ENCODE data around the gene ZBTB12. TPM values are rescaled to one million over a fixed set of nuclear protein-coding genes. Genes with fewer than 3 reads are reported as not detected.
A peak's percentile ranks its signal among the peaks of the same experiment; 100 is the strongest.
"Not testable (repeated sequence)": the region's sequence is repeated elsewhere in the genome, so short reads cannot be mapped to it uniquely, and the experiment has no call there.

The ZBTB12 gene
- total and polyA plus RNA-seq, 2 of the 13 experiments (the other 11 are each of a cell fraction or from before 2014, with no cell fraction given), result 4.8 to 6.0 TPM

DNA sequence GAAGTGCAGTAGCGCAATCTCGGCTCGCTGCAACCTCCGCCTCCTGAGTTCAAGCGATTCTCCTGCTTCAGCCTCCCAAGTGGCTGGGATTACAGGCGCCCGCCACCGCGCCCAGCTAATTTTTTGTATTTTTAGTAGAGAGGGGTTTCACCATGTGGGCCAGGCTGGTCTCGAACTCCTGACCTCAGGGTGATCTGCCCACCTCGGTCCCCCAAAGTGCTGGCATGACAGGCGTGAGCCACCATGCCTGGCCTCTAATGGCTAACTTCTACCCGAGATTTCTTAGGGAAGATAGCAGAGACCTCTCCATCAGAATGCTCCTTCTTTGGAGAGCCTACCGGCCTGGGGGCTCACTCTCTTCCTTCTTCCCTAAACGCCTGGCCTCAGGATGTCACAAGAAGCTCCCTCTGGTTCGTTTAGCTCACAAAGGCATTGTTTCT, 37.7 kb downstream of the ZBTB12 start:
- ATAC-seq; DNase-seq (ENCODE audit: low spot score); in situ Hi-C loops (cut with HindIII; ENCODE audit: extremely low pct_ligation_motif_present, low pct_unique_long_range_greater_than_20kb); H3K9me3 ChIP-seq (ENCODE audit: low read length); FAIRE-seq; H3K27me3 ChIP-seq (ENCODE audit: control insufficient read depth in 1 of 2, insufficient read depth in 2 of 2, low read length in 2 of 2); H4K20me1 ChIP-seq (ENCODE audit: insufficient read depth, low read length): not testable (repeated sequence)
- peak overlapping the region; percentile 62 to 99 (median 73) for H3K4me3 ChIP-seq (replicated peaks in 1 of 3; ENCODE audit: insufficient read depth in 1 of 3, low read depth in 2 of 3, low read length in 3 of 3)
- CTCF ChIA-PET (ENCODE audit: low intra/inter-chr PET ratio, low total read pairs), result interaction anchor here (0.8 to 1.2 kb wide), 2 partner anchors 33 to 34 kb away, joined by 3 read pairs; no protein-coding TSS in a partner anchor
- H3K4me1 ChIP-seq (ENCODE audit: insufficient read depth, low read length), result peaks cover 68% of the 10 kb centered on the region
- H3K9ac ChIP-seq (ENCODE audit: insufficient read depth, low read depth, low read length), result peak overlapping the region; percentile 77
- peak overlapping the region; percentile 99 for H3K4me2 ChIP-seq (ENCODE audit: low read depth, low read length)
- POLR2A ChIA-PET, result interaction anchor here (0.7 to 5.4 kb wide), 30 partner anchors 13 to 212 kb away, joined by 3 to 264 read pairs (median 14); partner anchors contain the start of genes BAG6, CFB, CLIC1 and CSNK2B
- TSS peak; percentile 68 for BruUV-seq (replicated peaks)
- peaks cover 35% of the 10 kb centered on the region for H3K79me2 ChIP-seq (ENCODE audit: insufficient read depth, low read length)
- peak overlapping the region; percentile 92 for H3K27ac ChIP-seq (ENCODE audit: extremely low read length, insufficient read depth, low read length)
- H3K36me3 ChIP-seq (replicated peaks in 1 of 2; ENCODE audit: control insufficient read depth in 1 of 2, insufficient read depth in 2 of 2, low read length in 2 of 2), result peaks cover 4 to 21% of the 10 kb centered on the region in 2 experiments; a peak in 4 of 5 replicates
- intact Hi-C loops (cut with micrococcal nuclease; ENCODE audit: unreplicated experiment), result loop anchor here (2.0 kb wide), 1 partner anchor 33 kb away; the partner anchor contains the start of gene EHMT2
- H2AFZ ChIP-seq (ENCODE audit: low read length), result peak overlapping the region; percentile 34
- WGBS (ENCODE audit: low lambda C conversion rate), result 1% methylated on average over 16 of the region's 16 CpGs
- TF ChIP-seq ZNF883 (CRISPR knock-in tag; IDR thresholded peaks at IDR 0.05; ENCODE audit: not compliant biosample characterization) (peak; percentile 2), ZNF232 (CRISPR knock-in tag; IDR thresholded peaks at IDR 0.05; ENCODE audit: borderline replicate concordance) (0 out of 2 replicates have a peak, but pooled peaks have one; percentile 12), ZNF441 (CRISPR knock-in tag; IDR thresholded peaks at IDR 0.05; ENCODE audit: borderline replicate concordance) (peak; percentile 6; the same call in 1 of the 2 replicates), CAMTA2 (CRISPR knock-in tag; IDR thresholded peaks at IDR 0.05; ENCODE audit: borderline replicate concordance) (peak; percentile 11; the same call in 1 of the 2 replicates), ZNF670 (CRISPR knock-in tag; IDR thresholded peaks at IDR 0.05; ENCODE audit: borderline replicate concordance) (0 out of 2 replicates have a peak, but pooled peaks have one; percentile 28), KAT7 (CRISPR knock-in tag; IDR thresholded peaks at IDR 0.05; ENCODE audit: borderline replicate concordance) (0 out of 2 replicates have a peak, but pooled peaks have one; percentile 21), ZNF460 (CRISPR knock-in tag; IDR thresholded peaks at IDR 0.05; ENCODE audit: borderline replicate concordance) (peak; percentile 63; the same call in 1 of the 2 replicates)
- TF ChIP-seq, protein P1, sequence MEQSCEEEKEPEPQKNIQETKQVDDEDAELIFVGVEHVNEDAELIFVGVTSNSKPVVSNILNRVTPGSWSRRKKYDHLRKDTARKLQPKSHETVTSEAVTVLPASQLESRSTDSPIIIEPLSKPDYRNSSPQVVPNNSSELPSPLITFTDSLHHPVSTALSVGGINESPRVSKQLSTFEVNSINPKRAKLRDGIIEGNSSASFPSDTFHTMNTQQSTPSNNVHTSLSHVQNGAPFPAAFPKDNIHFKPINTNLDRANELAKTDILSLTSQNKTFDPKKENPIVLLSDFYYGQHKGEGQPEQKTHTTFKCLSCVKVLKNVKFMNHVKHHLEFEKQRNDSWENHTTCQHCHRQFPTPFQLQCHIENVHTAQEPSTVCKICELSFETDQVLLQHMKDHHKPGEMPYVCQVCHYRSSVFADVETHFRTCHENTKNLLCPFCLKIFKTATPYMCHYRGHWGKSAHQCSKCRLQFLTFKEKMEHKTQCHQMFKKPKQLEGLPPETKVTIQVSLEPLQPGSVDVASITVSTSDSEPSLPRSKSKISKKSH (CRISPR knock-in tag; IDR thresholded peaks at IDR 0.05; ENCODE audit: borderline replicate concordance), result 0 out of 2 replicates have a peak, but pooled peaks have one; percentile 10
- TF ChIP-seq, protein P2, sequence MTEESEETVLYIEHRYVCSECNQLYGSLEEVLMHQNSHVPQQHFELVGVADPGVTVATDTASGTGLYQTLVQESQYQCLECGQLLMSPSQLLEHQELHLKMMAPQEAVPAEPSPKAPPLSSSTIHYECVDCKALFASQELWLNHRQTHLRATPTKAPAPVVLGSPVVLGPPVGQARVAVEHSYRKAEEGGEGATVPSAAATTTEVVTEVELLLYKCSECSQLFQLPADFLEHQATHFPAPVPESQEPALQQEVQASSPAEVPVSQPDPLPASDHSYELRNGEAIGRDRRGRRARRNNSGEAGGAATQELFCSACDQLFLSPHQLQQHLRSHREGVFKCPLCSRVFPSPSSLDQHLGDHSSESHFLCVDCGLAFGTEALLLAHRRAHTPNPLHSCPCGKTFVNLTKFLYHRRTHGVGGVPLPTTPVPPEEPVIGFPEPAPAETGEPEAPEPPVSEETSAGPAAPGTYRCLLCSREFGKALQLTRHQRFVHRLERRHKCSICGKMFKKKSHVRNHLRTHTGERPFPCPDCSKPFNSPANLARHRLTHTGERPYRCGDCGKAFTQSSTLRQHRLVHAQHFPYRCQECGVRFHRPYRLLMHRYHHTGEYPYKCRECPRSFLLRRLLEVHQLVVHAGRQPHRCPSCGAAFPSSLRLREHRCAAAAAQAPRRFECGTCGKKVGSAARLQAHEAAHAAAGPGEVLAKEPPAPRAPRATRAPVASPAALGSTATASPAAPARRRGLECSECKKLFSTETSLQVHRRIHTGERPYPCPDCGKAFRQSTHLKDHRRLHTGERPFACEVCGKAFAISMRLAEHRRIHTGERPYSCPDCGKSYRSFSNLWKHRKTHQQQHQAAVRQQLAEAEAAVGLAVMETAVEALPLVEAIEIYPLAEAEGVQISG (CRISPR knock-in tag; IDR thresholded peaks at IDR 0.05), result 0 out of 2 replicates have a peak, but pooled peaks have one; percentile 44
- TF ChIP-seq, protein P3, sequence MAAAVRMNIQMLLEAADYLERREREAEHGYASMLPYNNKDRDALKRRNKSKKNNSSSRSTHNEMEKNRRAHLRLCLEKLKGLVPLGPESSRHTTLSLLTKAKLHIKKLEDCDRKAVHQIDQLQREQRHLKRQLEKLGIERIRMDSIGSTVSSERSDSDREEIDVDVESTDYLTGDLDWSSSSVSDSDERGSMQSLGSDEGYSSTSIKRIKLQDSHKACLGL (CRISPR knock-in tag; IDR thresholded peaks at IDR 0.05), result 0 out of 2 replicates have a peak, but pooled peaks have one; percentile 24
- TF ChIP-seq, protein P4, sequence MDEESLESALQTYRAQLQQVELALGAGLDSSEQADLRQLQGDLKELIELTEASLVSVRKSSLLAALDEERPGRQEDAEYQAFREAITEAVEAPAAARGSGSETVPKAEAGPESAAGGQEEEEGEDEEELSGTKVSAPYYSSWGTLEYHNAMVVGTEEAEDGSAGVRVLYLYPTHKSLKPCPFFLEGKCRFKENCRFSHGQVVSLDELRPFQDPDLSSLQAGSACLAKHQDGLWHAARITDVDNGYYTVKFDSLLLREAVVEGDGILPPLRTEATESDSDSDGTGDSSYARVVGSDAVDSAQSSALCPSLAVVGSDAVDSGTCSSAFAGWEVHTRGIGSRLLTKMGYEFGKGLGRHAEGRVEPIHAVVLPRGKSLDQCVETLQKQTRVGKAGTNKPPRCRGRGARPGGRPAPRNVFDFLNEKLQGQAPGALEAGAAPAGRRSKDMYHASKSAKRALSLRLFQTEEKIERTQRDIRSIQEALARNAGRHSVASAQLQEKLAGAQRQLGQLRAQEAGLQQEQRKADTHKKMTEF (CRISPR knock-in tag; IDR thresholded peaks at IDR 0.05), result peak; percentile 2; the same call in 1 of the 2 replicates

Measured in HepG2 (cell line).